WI38 (cell line): ENCODE data around the gene LEKR1.

Source experiments
- H3K4me3 ChIP-seq: 2 replicates; pipeline ENCODE4 v1.5.1; 2011; ENCODE audit warnings: low read depth, mild to moderate bottlenecking, control low read depth, low read length
- CTCF ChIP-seq: IDR thresholded peaks from 2 replicates; pipeline ENCODE4 v1.5.1; 2012; ENCODE audit warnings: low read depth, mild to moderate bottlenecking, control low read depth, low read length

The LEKR1 gene

GRCh38 chr3:157027861-157028745, 201.9 kb downstream of the LEKR1 start:
- TF ChIP-seq CTCF, result no peak

GRCh38 chr3:157029365-157029790, 203.2 kb downstream of the LEKR1 start:
- no peak for TF ChIP-seq CTCF

More at GRCh38 chr3:157027861-157028745, 201.9 kb downstream of the LEKR1 start:
- no peak overlapping the region for H3K4me3 ChIP-seq

GRCh38 chr3:157030712-157031111, 204.6 kb downstream of the LEKR1 start:
- TF ChIP-seq CTCF, result no peak
- no peak overlapping the region for H3K4me3 ChIP-seq

More at GRCh38 chr3:157029365-157029790, 203.2 kb downstream of the LEKR1 start:
- no peak overlapping the region for H3K4me3 ChIP-seq

GRCh38 chr3:157033001-157033400, 206.8 kb downstream of the LEKR1 start:
- no peak for TF ChIP-seq CTCF
- no peak overlapping the region for H3K4me3 ChIP-seq

- no peak overlapping the region for H3K4me3 ChIP-seq
- TF ChIP-seq CTCF, result no peak
Observed at GRCh38 chr3:157040456-157040855, 214.3 kb downstream of the LEKR1 start.

GRCh38 chr3:157042226-157042625, 216.1 kb downstream of the LEKR1 start:
- H3K4me3 ChIP-seq, result no peak overlapping the region
- TF ChIP-seq CTCF, result no peak

- no peak overlapping the region for H3K4me3 ChIP-seq
Observed at GRCh38 chr3:157043771-157044170, 217.6 kb downstream of the LEKR1 start.

More at GRCh38 chr3:157043771-157044170, 217.6 kb downstream of the LEKR1 start:
- TF ChIP-seq CTCF, result no peak
